SU-DHL-6 (cell line): Measurements from ENCODE around the gene TMIGD1.

Experiments used
- H2AFZ ChIP-seq: fragments of 200-600 bp; sonication (generic); 2 replicates; pipeline ENCODE4 v1.6.1; 2014; ENCODE audit warnings: low read depth, mild to moderate bottlenecking, moderate library complexity, mixed read lengths, antibody characterized with exemption, low read length; ENCODE audit not compliant: severe bottlenecking
- H3F3A ChIP-seq: fragments of 200-600 bp; shearing (Covaris generic); 2 replicates; pipeline ENCODE4 v1.6.0; 2016; ENCODE audit warnings: antibody characterized with exemption, mild to moderate bottlenecking; ENCODE audit not compliant: insufficient read depth
- H3K27ac ChIP-seq: fragments of 200-600 bp; sonication (generic); 2 replicates; pipeline ENCODE4 v1.5.1; 2016; ENCODE audit warnings: low read depth, mild to moderate bottlenecking, low read length, moderate library complexity, mixed read lengths
- H3K27me3 ChIP-seq: fragments of 200-600 bp; sonication (generic), shearing (Covaris generic); 2 replicates; pipeline ENCODE4 v1.6.0; 2014; ENCODE audit warnings: mild to moderate bottlenecking, low read length
- H3K36me3 ChIP-seq: fragments of 200-600 bp; sonication (generic); 2 replicates; pipeline ENCODE4 v1.6.1; 2014; ENCODE audit warnings: mild to moderate bottlenecking, low read length, mixed read lengths
- H3K4me2 ChIP-seq: fragments of 300-600, 200-600 bp; shearing (Covaris generic), sonication (generic); 2 replicates; pipeline ENCODE4 v1.6.0; 2014; ENCODE audit warnings: low read length, low read depth, mild to moderate bottlenecking; ENCODE audit not compliant: poor library complexity, severe bottlenecking
- H3K4me3 ChIP-seq: fragments of 200-600 bp; sonication (generic); 2 replicates; pipeline ENCODE4 v1.5.1; 2014; ENCODE audit warnings: antibody characterized with exemption, low read length, mild to moderate bottlenecking, mixed read lengths; ENCODE audit not compliant: insufficient read depth, poor library complexity, severe bottlenecking
- H3K79me2 ChIP-seq: fragments of 200-600 bp; sonication (generic); 2 replicates; pipeline ENCODE4 v1.6.1; 2014; ENCODE audit warnings: mild to moderate bottlenecking, low read length, moderate library complexity; ENCODE audit not compliant: insufficient read depth
- H3K9ac ChIP-seq: fragments of 200-600 bp; sonication (generic); 2 replicates; pipeline ENCODE4 v1.7.0; 2014; ENCODE audit warnings: mild to moderate bottlenecking, low read length
- H3K9me2 ChIP-seq: fragments of 200-600 bp; sonication (generic); replicated peaks from 2 replicates; pipeline ENCODE4 v1.6.1; 2014; ENCODE audit warnings: low read length; ENCODE audit not compliant: insufficient read depth
- H3K9me3 ChIP-seq: fragments of 200-600 bp; sonication (generic); 2 replicates; pipeline ENCODE4 v1.6.1; 2014; ENCODE audit warnings: low read length, mixed read lengths; ENCODE audit not compliant: insufficient read depth
- H4K20me1 ChIP-seq: fragments of 200-600 bp; sonication (generic); 2 replicates; pipeline ENCODE4 v1.6.1; 2014; ENCODE audit warnings: low read depth, mild to moderate bottlenecking, antibody characterized with exemption, low read length, moderate library complexity, mixed read lengths
- EZH2phosphoT487 ChIP-seq: fragments of 200-600 bp; sonication (generic), shearing (Covaris generic); conservative IDR thresholded peaks from 2 replicates; pipeline ENCODE4 v1.6.1; 2018; ENCODE audit warnings: mild to moderate bottlenecking, antibody characterized with exemption, low read length, moderate library complexity, mixed read lengths
- TF ChIP-seq, protein P1 (sequence below): fragments of 200-600 bp; sonication (generic); IDR thresholded peaks from one replicate; pipeline ENCODE4 v1.5.1; 2017; ENCODE audit warnings: antibody characterized with exemption, mild to moderate bottlenecking, low read length, moderate library complexity; ENCODE audit not compliant: insufficient read depth, poor library complexity, severe bottlenecking

Gene TMIGD1

DNA sequence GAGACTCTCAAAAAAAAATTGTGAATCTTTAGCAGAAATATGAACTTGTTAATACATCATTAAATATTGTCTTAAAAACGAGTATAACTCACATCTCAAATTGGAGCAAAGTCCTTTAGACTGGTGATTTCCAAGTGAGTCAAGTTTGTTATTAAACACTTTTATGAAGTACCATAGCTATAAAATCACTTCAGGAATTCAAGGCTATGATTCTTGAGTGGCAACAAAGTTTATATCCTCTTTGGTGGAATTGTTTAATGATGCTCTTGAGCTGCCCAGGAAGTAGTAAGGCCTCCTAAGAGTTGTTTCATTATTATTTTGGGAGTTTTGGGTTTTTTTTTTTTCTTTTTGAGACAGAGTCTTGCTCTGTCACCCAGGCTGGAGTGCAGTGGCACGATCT lies 25.5 kb downstream of the TMIGD1 start:
- Histone ChIP-seq H3K9me2 (no peaks in the 10 kb centered on the region), H3K4me3 (no peak overlapping the region), H3K9me3 (no peaks in the 10 kb centered on the region), H2AFZ (no peak overlapping the region), H3K9ac (no peak overlapping the region), H4K20me1 (no peaks in the 10 kb centered on the region), H3K27me3 (no peaks in the 10 kb centered on the region), H3F3A (no peaks in the 10 kb centered on the region), H3K4me2 (no peak overlapping the region), H3K27ac (no peak overlapping the region), H3K79me2 (no peaks in the 10 kb centered on the region), H3K36me3 (no peaks in the 10 kb centered on the region)
- TF ChIP-seq, protein P1, sequence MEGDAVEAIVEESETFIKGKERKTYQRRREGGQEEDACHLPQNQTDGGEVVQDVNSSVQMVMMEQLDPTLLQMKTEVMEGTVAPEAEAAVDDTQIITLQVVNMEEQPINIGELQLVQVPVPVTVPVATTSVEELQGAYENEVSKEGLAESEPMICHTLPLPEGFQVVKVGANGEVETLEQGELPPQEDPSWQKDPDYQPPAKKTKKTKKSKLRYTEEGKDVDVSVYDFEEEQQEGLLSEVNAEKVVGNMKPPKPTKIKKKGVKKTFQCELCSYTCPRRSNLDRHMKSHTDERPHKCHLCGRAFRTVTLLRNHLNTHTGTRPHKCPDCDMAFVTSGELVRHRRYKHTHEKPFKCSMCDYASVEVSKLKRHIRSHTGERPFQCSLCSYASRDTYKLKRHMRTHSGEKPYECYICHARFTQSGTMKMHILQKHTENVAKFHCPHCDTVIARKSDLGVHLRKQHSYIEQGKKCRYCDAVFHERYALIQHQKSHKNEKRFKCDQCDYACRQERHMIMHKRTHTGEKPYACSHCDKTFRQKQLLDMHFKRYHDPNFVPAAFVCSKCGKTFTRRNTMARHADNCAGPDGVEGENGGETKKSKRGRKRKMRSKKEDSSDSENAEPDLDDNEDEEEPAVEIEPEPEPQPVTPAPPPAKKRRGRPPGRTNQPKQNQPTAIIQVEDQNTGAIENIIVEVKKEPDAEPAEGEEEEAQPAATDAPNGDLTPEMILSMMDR = no peak
- no peak for TF ChIP-seq EZH2phosphoT487

DNA sequence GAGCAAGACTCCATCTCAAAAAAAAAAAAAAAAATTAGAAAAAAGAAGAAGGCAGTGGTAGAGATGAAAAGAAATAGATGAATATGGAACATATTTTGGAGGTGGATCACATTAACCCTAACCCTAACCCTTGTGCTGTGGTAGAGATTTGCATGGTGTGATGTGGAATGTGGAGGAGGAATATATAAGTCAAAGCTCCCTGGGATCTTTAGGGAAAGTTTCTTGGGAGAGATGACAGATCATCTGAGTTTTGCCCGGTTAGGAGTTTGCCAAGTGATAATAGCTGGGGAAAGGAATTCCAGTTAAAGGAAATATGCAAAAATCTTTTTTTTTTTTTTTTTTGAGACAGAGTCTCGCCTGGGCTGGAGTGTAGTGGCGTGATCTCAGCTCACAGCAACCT lies 29.1 kb downstream of the TMIGD1 start:
- H3F3A ChIP-seq = no peaks in the 10 kb centered on the region
- H3K4me3 ChIP-seq = no peak overlapping the region
- H3K4me2 ChIP-seq = no peak overlapping the region
- no peaks in the 10 kb centered on the region for H3K9me3 ChIP-seq
- H4K20me1 ChIP-seq = no peaks in the 10 kb centered on the region
- H2AFZ ChIP-seq = no peak overlapping the region
- H3K9me2 ChIP-seq = no peaks in the 10 kb centered on the region
- no peaks in the 10 kb centered on the region for H3K79me2 ChIP-seq
- H3K27ac ChIP-seq = no peak overlapping the region
- no peak overlapping the region for H3K9ac ChIP-seq
- H3K36me3 ChIP-seq = no peaks in the 10 kb centered on the region
- TF ChIP-seq, protein P1 = no peak
- TF ChIP-seq EZH2phosphoT487 = no peak
- no peaks in the 10 kb centered on the region for H3K27me3 ChIP-seq

DNA sequence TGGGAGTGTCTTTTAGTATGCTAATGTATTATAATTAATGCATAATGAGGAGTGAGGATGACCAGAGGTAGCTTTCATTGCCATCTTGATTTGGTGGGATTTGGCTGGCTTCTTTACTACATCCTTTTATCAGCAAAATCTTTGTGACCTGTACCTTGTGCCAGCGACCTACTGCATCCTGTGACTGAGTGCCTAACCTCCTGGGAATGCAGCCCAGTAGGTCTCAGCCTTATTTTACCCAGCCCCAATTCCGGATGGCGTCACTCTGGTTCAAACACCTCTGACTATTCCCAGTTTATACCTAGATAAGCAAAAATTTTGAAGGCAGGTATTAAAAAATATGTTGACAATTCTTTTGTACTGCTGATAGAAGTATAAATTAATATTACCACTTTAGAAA lies 31.6 kb downstream of the TMIGD1 start:
- Histone ChIP-seq H3K9me3 (peaks cover 3% of the 10 kb centered on the region; the same call in 1 of the 2 replicates), H3K4me3 (no peak overlapping the region), H3K9ac (no peak overlapping the region), H3K79me2 (no peaks in the 10 kb centered on the region), H3K27me3 (no peaks in the 10 kb centered on the region), H2AFZ (no peak overlapping the region), H3F3A (no peaks in the 10 kb centered on the region), H3K27ac (no peak overlapping the region), H4K20me1 (no peaks in the 10 kb centered on the region), H3K9me2 (no peaks in the 10 kb centered on the region), H3K4me2 (no peak overlapping the region), H3K36me3 (no peaks in the 10 kb centered on the region)
- TF ChIP-seq, protein P1 = no peak
- TF ChIP-seq EZH2phosphoT487 = no peak
